NCI-H510A (cell line): Measurements from ENCODE around the gene APC.

Source experiments
- DNase-seq: peaks from one replicate; lab custom pipeline; 2025; lab: John Stamatoyannopoulos, UW

The APC gene

DNA sequence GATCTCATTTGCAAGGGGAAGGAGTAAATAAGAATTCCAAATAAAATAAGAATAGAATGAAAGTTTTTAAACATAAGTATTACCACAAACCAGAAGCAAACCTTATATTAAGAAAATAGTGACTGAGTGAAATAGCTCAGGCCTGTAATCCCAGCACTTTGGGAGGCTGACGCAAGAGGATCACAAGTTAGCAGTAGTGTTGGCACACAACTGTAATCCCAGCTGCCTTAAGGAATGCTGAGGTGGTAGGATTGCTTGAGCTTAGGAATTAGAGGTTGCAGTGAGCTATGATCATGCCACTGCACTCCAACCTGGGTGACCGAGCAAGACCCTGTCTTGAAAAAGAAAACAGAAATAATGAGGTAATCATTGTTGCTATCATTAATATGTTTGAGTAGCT, 47.0 kb downstream of the APC start:
- no peak for DNase-seq

DNA sequence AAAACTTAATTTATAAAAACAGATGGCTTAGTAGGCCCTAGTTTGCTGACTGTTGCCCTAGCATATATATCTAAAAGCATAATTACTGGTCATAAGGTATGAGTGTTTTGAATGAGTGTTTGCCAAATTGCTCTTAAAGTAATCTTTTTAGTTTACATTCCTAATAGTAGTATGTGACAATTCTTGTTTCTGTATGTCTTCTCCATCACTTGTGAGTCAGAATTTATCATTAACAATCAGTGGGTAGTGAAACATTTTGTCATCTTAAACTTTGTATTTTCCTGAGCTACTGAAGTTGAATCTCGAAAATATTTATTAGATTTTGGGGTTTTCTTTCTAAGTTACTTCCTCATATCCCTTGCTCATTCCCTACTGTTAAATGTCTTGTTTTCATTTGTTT, 49.6 kb downstream of the APC start:
- no peak for DNase-seq

- no peak for DNase-seq
Measured at GRCh38 chr5:112787896-112788295, 50.2 kb downstream of the APC start.

- DNase-seq = no peak
Measured at GRCh38 chr5:112793201-112793600, 55.5 kb downstream of the APC start.

DNA sequence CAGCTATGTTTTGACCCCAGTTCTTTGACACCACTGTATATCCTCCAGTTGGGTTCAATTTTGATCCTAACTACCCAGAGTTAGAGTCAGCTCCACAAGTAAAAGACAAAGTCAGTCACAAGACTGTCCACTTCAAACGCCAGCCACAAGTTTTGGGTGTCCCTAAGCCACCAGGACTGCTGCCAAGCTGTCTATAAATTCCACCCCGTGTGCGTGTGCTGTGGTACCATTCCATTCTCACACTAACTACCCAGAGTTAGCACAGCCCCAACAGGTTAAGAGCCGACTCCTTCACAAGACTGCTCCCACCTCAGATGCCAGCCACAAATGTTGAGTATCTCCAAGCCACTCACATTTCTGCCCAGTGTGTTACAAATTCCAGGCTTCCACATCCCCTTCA, 56.7 kb downstream of the APC start:
- DNase-seq = no peak

DNA sequence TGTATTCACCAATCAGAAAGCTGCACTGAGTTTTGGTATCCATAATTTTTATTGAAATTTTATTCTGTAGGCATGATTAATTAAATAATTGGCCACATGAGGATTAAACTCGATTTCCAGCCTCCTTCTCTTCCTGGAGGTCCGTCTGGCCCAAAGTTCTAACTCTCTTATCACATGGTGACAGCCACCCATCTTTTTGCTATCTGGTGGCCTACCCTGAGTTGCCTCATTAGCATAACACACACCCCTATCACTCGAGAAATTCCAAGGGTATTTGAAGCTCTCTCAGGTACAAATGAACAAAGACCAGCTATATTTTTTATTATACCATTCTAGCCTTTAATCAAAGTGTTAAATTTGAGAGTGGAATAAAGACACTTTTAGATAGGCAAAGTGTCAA, 57.7 kb downstream of the APC start:
- no peak for DNase-seq

GRCh38 chr5:112795944-112796678, 58.4 kb downstream of the APC start:
- DNase-seq = no peak

DNA sequence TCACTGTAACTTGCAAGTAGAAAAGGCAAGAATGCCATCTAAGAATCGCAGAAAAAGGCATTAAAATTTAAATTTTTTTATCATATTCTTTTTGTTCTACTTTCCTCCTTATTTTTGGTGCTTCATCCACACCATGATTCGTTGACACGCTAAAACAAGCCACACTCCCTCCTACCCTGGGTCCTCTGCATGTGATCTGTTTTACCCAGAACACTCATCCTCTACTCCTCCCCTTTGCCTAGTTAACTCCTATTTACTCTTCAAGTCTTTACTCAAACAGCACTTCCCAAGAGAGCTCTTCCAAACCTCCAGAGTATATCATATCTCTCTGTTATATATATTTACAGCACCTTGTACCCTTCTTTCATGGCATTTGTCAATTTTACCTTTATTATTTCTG, 62.0 kb downstream of the APC start:
- no peak for DNase-seq

GRCh38 chr5:112800891-112801290, 63.2 kb downstream of the APC start:
- no peak for DNase-seq

DNA sequence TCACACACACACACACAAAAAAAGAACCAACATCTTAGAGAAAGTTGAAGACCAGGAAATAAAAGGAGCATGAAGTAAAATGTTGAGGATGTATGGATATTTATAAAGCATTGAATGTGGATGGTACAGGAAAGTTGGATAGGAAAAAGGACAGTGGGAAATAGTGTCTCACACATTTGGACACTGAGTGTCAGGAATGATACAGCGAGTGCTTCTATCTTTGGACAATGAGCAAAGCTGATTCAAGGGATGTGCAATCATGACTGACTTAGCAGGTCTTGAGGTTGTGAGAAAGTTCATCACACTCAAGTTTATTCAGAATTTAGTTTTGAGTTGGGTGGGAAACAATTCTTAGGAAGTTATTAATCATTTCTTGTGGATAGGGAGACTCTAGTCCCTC, 73.3 kb downstream of the APC start:
- DNase-seq = no peak

DNA sequence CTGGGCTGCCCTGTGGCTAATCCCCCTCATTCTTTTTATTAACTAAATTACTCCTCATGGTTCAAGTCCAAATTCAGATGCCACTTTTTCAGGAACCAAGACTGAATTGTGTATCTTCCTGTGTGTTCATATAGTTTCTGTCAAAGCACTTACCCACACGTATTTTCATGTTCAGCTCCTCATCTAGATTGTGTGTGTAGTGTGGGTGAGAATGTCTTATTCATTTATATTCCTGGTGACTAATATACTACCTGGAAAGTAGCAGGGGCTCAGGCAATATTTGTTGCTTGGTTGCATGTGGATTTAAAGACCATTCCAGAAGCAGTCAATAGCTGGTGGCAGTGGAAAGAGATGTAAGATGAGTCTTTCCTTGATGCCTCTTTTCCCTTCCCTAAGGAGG, 74.9 kb downstream of the APC start:
- no peak for DNase-seq

- no peak for DNase-seq
Measured at GRCh38 chr5:112820246-112820645, 82.6 kb downstream of the APC start.

DNA sequence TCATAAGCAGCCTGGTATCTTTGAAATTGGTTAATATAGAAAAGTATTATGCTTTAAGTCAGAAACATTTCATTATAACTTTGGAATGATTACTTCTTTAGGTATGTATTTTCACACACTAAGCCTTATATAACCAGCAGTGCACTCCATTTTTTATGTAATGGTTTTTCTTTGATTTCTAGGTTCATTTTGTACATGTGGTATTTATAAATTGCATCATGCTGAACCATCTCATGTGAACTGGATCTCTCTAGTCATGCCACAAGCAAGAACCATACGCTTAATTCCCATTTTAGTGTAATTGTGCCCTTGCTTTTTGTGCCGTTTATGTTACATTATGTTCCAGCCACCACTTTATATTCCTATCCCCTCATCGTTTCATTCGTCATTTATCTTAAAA, 84.8 kb downstream of the APC start:
- DNase-seq = no peak

- no peak for DNase-seq
Measured at GRCh38 chr5:112823181-112823580, 85.5 kb downstream of the APC start.

- no peak for DNase-seq
Measured at GRCh38 chr5:112823656-112824055, 86.0 kb downstream of the APC start.

DNA sequence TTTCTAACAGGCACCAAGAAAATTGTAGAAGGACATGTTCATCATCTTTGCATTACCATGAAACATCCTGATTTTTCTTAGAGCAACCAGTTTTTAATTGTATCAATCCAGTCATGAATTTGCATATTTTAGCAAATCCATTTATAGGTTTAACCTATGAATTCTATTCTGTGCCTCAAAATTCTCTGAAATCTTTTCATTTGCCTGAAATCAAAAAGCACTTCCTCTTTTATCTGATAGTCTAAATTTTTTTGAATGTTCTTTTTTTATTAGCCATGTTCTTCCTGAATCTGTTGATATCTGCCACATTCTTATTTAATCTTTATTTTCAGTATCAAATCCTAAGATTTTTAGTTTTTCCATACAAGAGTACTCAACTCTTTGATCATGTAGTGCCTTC, 86.5 kb downstream of the APC start:
- DNase-seq = no peak

- DNase-seq = no peak
Measured at GRCh38 chr5:112830378-112830777, 92.7 kb downstream of the APC start.

DNA sequence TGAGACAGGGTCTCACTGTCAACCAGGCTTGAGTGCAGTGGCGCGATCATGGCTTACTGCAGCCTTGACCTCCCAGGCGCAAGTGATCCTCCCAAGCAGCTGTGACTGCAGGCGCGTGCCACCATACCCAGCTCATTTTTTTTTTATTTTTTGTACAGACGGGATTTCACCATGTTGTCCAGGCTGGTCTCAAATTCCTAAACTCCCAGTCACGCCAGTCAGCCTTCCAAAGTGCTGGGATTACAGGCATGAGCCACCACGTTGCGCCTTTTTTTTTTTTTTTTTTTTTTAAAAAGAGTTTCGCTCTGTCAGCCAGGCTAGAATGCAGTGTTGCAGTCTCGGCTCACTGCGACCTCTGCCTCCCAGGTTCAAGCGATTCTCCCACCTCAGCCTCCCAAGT, 96.3 kb downstream of the APC start:
- no peak for DNase-seq

GRCh38 chr5:112844489-112844888, 106.8 kb downstream of the APC start:
- no peak for DNase-seq

DNA sequence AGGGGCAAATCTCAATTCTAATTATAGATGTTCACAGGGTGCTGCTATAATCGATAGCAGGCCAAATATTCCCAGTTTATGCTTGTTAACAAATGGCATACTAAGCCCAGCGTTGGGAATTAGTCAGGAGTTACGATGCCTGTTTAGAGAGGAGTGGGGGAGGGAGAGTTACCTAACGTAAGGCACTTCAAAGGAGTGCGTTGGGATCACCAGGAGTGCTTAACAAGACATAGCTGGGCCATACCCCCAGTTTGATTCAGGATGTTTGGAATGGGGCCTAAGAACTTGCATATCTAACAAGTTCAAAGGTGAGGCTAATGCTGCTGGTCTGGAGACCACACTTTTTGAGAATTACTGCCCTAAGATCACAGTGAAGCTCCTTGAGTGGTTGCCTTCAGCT, 108.9 kb downstream of the APC start:
- no peak for DNase-seq

GRCh38 chr5:112847306-112847705, 109.6 kb downstream of the APC start:
- DNase-seq = no peak

- no peak for DNase-seq
Measured at GRCh38 chr5:112848116-112848811, 110.6 kb downstream of the APC start.

DNA sequence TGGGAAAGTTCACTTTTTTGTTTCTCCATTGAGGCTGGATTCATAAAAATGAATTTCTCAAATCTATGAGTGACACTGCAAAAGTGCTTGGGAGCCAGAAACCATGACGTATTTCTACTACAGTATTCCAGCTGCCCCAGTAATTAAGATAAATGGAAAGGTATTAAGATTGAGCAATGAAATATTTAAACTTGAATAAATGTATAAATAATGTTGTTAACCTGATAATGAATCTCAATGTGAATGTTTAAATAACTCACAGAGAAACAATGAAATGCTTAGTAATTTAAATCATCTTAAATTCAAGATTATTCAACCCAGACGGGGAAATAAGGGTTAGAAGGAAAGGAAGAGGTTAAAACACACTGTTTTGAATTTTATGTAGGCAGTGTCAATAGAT, 112.2 kb downstream of the APC start:
- DNase-seq = no peak

DNA sequence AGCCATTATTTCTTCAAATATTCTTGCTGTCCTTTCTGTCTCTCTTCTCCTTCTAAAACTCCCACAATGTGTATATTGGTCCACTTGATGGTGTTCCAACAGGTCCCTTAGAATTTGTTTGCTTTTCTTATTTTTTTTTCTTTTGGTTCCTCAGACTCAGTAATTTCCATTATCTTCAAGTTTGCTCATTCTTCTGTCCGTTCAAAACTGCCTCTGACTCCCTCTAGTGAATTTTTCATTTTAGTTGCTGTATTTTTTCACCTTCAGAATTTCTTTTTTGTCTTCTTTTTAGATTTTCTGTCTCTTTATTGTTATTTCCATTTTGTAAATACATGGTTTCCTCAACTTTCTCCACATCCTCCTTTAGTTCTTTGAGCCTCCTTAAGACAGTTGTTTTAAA, 117.0 kb downstream of the APC start:
- no peak for DNase-seq
